Epithelial cell of proximal tubule (primary cell): Measurements from ENCODE around the gene HIGD1A. TPM values are rescaled to one million over a fixed set of nuclear protein-coding genes. Genes with fewer than 3 reads are reported as not detected.

Experiments
- DNase-seq: peaks from one replicate; pipeline ENCODE4 v3.0.0-alpha.2; 2011; ENCODE audit warnings: low read depth
- H3K4me3 ChIP-seq: 2 replicates; pipeline ENCODE4 v1.5.1; 2011; ENCODE audit warnings: low read depth, mild to moderate bottlenecking, low read length
- CTCF ChIP-seq: conservative IDR thresholded peaks from 2 replicates; pipeline ENCODE4 v1.5.1; 2012; ENCODE audit warnings: low read depth, mild to moderate bottlenecking, low read length
- total RNA-seq: library from RNA; depleted of rRNA; stranded (reverse); fragments of >200 nt; gene quantifications from 2 replicates; pipeline ENCODE4 v1.2.3, GENCODE V29; 2015

The HIGD1A gene
- 246 and 247 TPM in 2 replicates for total RNA-seq

DNA sequence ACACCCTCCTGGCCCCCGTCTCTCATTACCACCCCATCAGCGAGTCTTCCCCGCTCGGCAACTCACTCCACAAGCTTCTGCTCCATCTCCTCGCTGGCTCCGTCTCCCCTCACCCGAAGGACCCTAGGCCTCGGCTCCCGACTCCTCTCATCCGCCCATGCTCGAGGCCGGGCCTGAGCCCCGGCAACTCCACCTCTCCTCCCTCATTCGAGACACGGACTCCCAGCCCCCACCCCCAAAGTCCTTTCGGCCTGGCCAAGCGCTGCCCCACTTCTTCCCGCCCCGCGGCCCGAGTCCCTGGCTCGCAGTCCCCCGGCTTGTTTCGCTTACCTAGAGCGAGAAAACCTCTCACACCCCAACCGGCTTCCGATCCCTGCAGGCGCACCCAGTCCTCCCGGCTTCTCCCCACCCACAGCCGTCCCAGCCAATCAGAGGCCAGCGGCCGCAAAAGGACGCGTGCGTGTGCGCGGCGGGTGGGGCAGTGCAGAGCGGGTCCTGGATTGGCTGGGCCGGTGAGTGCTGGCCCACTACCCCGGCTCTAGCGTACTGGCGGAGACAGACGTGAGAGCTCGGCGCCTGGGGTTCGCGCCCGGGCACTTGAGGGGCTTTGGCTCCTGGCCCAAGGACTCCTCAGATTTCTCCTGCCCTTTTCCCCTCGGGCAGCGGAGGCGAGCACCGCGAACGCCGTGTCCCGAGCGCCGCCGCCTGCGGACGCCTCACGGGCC is at the start of gene HIGD1A:
HIGD1A (minus strand) TSS at position 385 of the 725 bp plus-strand sequence. CDS start 10,237 bp downstream, outside the sequence.
- DNase-seq, result no peak
- H3K4me3 ChIP-seq, result peak within 1 kb of the TSS; percentile 65
- no peak for TF ChIP-seq CTCF

GRCh38 chr3:42853739-42854302 is 49.5 kb upstream of the HIGD1A start:
- H3K4me3 ChIP-seq, result no peak overlapping the region
- TF ChIP-seq CTCF, result no peak
- no peak for DNase-seq

DNA sequence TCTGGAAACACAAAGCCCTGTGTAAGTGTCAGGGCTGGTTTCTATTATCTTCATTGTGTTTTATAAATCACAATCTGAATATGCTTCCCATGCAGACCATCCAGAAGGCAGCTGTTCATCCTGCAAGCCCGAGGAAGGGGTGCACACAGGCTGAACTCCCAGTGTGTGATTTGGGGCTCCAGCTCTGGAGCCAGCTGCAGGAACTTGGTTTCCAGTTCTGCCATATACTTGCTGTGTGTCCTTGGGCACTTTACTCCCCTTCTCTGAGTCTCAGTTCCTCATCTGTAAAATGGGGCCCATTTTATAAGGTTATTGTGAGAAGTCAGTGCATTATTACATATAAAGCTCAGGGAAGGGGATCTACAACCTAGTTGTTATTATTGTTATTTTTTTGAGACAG is 48.8 kb upstream of the HIGD1A start:
- DNase-seq, result no peak
- no peak overlapping the region for H3K4me3 ChIP-seq
- TF ChIP-seq CTCF, result no peak

GRCh38 chr3:42852441-42852840 is 48.2 kb upstream of the HIGD1A start:
- no peak for TF ChIP-seq CTCF
- H3K4me3 ChIP-seq, result no peak overlapping the region
- no peak for DNase-seq

GRCh38 chr3:42851228-42851834 is 47.0 kb upstream of the HIGD1A start:
- no peak for DNase-seq
- no peak for TF ChIP-seq CTCF

DNA sequence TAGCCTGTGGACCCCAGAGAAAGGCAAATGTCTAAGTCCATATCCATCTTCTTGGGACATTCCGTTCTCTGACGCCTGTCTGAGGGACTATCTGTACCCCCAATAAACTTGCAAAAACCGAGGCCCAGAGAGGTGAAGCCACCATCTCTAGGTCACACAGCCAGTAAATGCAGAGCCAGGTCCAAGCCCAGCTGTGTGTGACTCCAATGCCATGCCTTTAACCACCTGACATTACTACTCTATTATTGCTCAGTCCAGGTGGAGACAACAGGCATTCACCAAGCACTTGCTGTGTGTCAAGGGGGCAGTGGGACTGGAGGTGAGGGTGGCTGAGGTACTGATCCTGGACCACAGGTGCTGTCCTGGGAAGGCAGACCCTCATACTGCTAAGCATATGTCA is 46.0 kb upstream of the HIGD1A start:
- DNase-seq, result no peak
- H3K4me3 ChIP-seq, result no peak overlapping the region
- no peak for TF ChIP-seq CTCF

More at GRCh38 chr3:42851228-42851834, 47.0 kb upstream of the HIGD1A start:
- no peak overlapping the region for H3K4me3 ChIP-seq
